ENCODE data around the gene IP6K1.
"Not testable (repeated sequence)": the region's sequence is repeated elsewhere in the genome, so short reads cannot be mapped to it uniquely, and the experiment has no call there.

IP6K1 gene

GRCh38 chr3:49686769-49687423 is 99.4 kb downstream of the IP6K1 start:
- not testable (repeated sequence) for DNase-seq

GRCh38 chr3:49686346-49686745 is 100.0 kb downstream of the IP6K1 start:
- DNase-seq: not testable (repeated sequence)

DNA sequence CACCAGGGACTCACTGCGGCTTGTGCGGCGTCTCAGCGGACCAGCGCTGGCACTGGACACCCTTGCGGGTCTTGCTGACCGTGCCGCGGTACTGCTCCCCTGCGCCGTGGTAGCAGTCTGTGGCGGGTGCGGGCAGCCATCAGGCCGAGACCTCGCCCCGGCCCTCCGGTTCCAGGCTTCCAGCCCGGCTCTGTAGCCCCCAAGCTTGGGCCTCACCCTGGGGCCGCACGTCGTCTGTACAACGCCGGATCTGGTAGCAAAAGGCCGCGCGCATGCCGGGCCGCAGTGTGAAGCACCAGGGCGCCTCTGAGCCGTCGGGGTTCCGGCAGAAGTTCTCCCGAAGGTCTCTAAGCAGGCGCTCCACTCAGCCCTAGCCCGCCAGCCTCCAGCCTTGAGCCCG is 100.5 kb downstream of the IP6K1 start:
- not testable (repeated sequence) for DNase-seq

DNA sequence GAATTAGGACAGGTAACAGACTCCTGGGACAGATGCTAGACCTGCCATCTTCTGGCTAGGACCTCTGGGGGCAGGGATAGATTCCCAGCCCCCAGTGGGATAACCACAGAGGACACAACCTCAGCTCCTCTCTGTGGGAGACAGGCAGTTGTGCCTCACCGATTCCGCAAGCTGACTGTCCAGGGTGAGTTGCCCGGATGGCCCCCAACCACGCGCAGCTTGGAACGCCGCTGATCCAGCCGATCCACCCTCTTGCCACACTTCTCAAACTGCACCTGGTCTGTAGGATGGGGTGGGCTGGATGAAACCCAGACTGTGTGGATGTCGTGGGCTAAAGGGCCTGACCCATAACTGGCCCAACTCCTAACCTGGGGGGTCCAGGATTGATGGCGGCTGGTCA is 101.2 kb downstream of the IP6K1 start:
- not testable (repeated sequence) for DNase-seq

DNA sequence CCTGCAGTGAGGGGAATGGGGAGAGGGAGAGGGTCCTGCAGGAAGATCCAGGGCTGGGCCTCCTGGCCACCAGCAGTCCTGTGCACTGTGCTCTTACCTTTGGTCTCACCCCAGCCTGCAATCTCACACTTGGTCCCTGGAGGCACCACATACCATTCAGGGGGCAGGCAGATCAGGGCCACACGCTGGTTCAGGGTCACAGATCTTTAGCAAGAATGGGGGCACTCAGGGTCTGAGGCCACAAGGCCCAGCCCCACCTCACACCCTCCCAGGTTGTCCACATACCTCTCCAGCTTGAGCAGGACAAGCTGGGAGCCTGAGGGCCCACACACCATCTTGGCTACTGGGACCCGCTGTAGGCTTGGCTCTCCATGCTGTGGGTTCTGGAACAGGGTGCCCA is 101.9 kb downstream of the IP6K1 start:
- not testable (repeated sequence) for DNase-seq

DNA sequence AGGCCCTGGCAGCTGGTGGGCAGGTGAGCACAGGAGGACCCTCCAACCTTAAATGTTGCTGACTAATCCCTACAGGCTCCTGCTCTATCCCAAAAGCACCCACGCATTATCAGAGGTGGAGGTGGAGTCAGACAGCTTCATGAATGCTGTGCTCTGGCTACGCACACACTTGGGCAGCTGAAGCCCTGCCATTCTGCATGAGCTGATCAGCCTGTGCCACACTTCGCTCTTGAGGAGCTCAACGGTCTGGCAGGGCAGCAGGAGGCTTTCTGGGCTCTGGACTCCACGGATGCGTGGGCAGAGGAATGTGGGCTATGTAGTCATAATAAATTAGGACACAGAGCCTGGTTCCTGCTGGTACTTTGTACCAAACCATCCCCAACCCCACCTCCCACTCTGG is 103.2 kb downstream of the IP6K1 start:
- no peak for DNase-seq

- DNase-seq: no peak
Measured at GRCh38 chr3:49681543-49681942, 104.8 kb downstream of the IP6K1 start.

GRCh38 chr3:49681232-49681522 is 105.2 kb downstream of the IP6K1 start:
- no peak for DNase-seq

DNA sequence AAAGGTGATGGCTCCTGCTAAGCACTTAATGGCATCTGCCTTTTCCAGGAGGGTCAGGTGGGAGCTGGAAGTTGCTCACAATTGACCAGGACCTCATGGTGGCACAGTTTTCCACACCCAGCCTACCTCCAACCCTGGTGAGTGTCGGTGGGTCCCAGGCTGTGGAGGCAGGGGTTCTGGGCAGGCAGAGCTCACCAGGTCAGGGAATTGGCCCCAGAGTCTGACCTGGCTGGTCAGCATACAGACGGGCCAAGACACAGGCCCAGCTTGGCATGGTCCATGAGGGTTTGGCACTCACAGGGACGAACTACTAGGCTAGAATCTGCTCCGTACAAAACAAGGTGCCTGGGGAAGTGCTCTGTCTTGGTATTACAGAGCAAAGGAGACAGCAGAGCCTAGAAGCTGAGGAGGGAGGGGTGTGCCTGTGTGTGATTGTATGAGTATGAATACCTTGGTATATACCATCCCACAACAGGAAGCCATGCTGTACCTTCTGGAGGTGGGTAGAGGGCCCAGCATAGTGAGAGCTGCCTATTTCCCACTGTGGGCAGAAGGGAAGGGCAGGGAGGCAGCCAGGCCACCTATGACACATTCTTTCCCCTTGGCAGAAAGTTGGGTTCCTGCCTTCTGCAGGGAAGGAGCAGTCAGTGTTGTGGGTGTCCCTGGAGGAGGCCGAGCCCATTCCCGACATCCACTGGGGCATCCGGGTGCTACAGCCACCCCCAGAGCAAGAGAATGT is 105.7 kb downstream of the IP6K1 start:
- no peak for DNase-seq

DNA sequence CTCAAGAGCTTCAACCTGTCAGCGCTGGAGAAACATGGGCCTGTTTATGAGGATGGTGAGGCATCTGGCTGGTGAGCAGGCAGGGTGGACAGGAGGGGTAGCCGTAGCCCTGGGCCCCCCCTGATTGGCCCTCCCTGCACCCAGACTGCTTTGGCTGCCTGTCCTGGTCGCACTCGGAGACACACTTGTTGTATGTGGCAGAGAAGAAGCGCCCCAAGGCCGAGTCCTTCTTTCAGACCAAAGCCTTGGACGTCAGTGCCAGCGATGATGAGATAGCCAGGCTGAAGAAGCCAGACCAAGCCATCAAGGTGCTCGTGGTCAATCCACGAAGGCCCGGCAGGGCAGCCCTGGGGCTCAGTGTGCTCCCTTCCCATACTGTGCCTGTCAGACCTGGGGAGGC is 110.4 kb downstream of the IP6K1 start:
- DNase-seq: no peak

DNA sequence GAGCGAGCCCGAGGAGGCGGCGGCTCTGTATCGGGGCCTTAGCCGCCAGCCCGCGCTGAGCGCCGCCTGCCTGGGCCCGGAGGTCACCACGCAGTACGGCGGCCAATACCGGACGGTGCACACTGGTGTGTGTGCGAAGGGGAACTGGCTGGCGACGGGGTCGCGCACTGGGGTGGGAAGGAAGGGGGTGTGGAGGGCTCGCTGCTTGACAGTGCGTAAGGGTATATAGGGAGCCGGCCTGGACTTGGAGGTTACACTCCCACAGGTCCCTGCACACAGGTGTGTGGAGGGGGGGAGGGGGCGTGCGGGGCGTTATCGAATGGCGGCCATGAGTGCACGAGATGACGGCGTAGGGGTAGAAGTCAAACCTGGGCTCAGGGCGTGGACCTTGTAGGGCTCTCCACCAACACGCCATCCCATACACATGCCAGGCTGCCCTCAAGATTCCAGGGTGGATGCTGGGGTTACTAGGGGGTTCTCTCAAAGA is 111.8 kb downstream of the IP6K1 start:
- DNase-seq: no peak

Data from right forelimb (tissue), 1 donor.